A204.1 (cell line): ENCODE measurements around the gene NOP14.
A peak's percentile ranks its signal among the peaks of the same experiment; 100 is the strongest.
"Not testable (repeated sequence)": the region's sequence is repeated elsewhere in the genome, so short reads cannot be mapped to it uniquely, and the experiment has no call there.

ENCODE experiments used
- FAIRE-seq: peaks from 2 replicates; lab custom pipeline; 2012; peaks lifted over from hg19 to GRCh38; lab: Jason Lieb, UNC

The NOP14 gene

GRCh38 chr4:2963175-2963965, at the start of gene NOP14, which contains the start of gene GRK4:
NOP14 (minus strand) TSS chr4:2963406; CDS start chr4:2963319, 87 bp downstream.
GRK4 (plus strand) TSS chr4:2963571; CDS start chr4:2964071, 500 bp downstream.
- FAIRE-seq: peak; percentile 49

DNA sequence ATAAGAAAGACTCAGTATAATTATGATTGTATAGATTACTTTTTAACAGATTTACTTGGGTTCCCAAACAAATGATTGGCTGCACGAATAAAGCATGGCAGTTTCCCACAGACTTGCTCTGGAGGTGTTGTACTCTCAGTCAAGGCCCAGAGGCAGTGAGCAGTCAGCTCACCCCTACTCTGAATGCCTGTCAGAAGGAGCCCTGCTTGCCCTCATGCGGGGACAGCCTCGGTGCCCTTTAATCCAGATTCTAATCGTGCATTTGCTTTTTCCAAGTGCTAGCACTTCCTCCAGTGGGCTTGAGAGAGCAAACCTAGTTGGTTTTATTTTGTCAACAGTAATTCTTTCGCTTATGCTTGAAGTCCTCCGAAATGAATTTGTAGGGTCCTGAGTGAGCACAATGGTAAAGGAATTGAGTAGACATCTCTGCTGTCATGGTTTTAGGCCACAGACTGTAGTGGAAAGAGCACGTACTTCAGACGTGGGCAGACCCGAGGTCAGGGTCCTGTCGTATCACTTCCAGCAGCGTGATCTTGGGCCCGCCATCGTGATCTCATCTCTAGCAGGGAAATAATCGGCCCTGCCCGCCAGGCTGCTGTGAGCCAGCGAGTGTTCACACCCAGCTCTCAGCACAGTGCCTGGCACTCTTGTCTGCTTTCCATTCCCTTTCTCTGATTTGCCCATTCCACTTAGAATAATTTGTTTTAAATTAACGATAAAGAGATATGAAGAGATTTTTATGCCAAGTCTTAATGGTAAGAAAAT, 48.4 kb upstream of the NOP14 start:
- no peak for FAIRE-seq

DNA sequence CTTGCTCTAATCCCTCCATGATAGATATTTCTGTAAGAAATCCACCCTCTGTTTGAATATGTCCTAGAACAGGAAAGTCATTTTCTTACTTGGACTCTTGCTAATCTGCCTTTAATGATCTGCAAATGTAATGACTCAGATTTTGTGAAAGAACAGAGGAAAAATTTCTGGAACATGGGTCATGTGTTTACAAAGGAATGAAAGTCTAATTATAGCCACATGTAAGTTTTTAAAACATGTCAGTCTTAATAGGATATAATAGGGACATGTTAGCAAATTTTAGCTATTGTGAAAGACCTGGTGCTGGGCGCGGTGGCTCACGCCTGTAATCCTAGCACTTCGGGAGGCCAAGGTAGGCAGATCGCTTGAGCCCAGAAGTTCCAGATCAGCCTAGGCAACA, 47.8 kb upstream of the NOP14 start:
- FAIRE-seq: no peak

GRCh38 chr4:3010577-3010976, 47.4 kb upstream of the NOP14 start:
- FAIRE-seq: no peak

DNA sequence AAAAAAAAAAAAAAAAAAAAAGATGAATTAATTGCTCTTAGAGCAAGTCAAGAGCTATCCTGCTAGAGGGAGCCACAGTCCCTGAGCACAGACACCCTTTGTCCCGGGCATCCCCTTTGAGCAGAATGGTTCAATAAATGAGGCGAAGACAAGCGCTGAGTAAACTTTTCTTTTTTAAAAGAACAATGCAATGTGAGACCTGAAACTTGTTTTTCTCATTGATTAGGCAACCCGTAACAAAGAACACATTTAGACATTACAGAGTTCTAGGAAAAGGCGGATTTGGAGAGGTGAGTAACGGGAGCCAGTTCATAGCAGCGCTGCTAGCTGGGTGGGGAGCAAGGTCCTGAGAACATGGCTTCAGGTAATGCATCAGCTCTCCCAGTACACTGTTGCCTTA, 46.2 kb upstream of the NOP14 start:
- FAIRE-seq: no peak

DNA sequence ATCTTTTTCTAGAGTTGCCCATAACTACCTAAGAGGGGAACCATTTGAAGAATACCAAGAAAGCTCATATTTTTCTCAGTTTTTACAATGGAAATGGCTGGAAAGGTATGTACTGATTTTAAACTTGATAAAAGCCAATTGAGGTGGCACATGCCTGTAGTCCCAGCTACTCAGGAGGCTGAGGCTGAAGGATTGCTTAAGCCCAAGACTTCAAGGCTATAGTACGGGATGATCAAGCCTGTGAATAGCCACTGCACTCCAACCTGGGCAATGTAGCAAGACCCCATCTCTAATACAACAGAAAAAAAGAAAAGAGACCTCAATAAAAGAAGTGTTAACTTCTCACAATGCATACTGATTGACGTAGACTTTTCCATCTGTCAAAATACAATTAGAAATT, 44.5 kb upstream of the NOP14 start:
- FAIRE-seq: no peak

DNA sequence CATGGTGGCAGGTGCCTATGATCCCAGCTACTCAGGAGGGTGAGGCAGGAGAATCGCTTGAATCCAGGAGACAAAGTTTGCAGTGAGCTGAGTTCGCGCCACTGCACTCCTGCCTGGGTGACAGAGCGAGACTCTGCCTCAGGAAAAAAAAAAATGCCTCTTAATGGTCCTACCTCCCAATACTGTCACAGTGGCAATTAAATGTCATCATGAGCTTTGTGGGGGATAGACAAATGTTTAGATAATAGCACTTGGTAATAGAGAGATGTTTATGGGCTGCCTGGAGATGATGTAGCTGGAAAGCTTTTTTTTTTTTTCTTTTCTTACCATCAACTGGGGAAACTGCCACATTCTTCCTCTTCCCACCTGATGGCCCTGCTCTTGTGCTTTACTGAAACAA, 33.2 kb upstream of the NOP14 start:
- FAIRE-seq: no peak

DNA sequence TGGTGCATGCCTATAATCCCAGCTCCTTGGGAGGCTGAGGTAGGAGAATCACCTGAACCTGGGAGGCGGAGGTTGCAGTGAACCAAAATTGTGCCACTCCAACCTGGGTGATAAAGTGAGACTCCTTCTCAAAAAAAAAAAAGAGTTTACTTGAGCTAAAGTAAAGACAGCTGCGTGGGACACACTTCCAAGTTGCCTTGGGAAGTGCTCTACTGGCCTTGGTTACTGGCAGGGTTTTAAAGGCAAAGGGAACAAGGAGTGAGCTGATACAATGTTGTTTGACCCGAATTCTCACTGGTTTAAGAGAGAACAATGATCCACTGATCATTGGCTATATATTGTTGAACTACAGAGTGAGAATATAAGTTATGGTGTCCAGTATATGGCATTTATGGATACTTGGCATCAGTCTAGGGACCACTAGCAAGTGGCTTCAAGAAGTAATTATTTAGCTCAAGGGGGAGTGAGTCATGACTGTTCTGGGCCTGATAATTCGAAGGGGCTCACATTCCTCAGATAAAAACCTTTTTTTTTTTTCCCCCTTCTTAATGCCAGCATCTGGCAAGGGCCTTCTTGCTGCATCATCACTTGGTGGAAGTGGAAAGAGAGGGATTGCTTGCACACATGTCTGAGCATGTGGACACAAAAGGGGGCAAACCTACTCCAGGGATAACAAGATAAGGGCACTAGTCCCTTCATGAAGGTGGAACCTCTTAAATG, 32.5 kb upstream of the NOP14 start:
- FAIRE-seq: no peak

DNA sequence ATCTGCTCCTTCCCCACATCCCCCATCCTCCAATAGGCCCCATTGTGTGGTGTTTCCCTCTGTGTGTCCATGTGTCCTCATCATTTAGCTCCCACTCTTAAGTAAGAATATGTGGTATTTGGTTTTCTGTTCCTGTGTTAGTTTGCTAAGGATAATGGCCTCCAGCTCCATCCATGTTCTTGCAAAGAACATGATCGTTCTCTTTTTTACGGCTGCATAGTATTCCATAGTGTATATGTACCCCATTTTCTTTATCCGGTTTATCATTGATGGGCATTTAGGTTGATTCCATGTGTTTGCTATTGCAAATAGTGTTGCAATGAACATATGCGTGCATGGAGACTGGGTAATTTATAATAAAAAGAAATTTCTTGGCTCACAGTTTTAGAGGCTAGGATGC, 31.7 kb upstream of the NOP14 start:
- no peak for FAIRE-seq

- FAIRE-seq: no peak
Observed at GRCh38 chr4:2991243-2991642, 28.0 kb upstream of the NOP14 start.

- not testable (repeated sequence) for FAIRE-seq
Observed at GRCh38 chr4:2983715-2984114, 20.5 kb upstream of the NOP14 start.

DNA sequence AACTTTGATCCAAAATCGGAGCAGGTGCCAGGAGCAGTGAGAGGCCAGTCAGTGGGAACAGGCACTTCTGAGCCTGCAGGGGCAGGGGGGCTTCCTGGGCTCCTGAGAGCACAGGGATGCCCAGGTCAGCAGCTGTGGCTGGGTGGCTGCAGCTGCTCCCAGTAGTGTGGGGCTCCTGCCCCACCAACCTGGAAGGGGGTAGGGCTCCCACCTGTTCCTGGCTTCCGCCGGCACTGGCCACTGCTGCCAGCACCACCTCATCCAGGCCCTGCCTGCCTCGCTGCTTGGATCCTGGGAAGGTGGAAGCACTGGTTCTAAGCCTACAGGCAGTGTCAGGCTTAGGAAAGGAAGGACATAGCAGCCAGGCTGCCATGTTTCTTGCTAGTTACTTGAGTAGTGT, 18.8 kb upstream of the NOP14 start:
- FAIRE-seq: no peak

- FAIRE-seq: no peak
Observed at GRCh38 chr4:2981256-2981819, 18.1 kb upstream of the NOP14 start.

- FAIRE-seq: no peak
Observed at GRCh38 chr4:2977211-2978088, 14.2 kb upstream of the NOP14 start.

DNA sequence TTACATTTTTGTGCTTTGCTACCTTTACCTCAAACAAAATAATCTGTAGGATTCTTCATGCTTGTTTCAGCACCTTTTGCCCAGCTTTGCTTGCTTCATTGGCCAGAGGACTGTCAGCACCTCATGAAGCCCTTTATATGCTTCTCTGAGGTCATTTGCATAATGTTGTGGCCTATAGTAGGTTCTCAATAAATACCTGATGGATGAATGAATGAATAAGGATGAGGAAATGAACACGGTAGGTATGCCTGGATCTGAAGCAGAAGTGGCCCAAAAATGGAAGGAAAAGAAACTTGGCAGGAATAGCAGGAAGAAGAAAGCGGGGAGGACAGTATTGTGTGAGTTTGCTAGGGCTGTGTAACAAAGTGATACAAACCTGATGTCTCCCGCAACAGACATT, 8.1 kb upstream of the NOP14 start:
- no peak for FAIRE-seq

DNA sequence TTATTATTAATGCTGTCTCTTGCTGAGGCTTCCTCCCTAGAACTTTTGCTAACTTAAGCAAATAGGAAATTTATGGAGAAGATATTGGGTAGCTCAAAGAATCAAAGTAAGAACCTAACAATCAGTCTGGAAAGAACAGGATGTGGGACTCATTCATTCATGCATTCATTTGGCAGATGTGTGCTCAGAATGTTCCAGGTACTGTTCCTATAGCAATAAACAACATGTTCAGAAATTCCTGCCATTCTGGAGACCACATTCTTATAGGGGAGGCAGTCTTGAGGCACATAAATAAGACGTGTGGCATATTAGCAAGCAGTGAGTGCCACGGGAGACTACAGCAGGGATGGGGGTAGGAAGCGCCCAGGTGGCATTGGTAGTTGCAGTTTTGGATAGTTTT, 5.2 kb upstream of the NOP14 start:
- FAIRE-seq: no peak

DNA sequence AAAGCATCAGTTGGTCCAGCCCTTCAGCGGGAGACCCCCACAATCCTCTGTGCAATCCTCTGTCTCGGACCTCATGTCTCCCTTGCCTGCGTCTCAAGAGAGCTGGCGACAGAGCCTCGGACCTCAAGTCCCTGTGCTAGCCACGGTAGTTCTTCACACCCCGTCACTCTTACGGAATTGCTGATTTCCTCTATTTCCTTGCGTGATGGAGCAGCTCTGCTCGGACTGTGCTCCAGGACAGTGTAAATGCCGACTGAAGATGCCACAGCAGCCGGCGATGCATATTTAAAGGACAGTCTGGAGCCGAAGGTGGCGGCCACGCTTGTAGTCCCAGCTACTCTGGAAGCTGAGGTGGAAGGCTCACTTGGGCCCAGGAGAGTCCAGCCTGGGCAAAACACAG, 2.1 kb upstream of the NOP14 start:
- no peak for FAIRE-seq

DNA sequence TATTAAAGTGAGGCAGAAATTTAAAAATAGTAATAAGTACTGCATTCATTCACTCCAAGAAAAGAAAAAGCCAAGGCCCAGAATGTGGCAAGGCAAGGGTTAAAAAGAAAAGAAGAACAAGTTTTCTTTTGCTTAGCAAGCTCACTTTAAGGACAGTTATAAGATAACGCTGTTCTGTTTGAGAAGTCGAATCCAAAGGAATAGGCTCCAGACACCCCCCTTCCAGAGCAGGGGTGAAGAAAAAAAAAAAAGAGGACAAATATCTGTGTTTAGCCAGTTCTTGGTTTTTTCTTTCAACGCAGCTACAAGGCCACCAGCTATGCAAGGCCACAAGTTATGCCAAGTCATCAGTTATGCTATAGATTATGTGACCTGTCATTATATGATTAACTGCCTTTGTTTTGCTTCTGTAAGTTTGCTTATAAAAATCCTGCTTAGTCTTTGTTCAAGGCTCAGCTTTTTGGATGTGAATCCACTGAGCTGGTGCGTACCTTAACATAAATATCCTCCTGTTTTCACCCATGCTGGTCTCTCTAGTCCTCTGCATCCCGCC, 1.6 kb upstream of the NOP14 start:
- FAIRE-seq: no peak

- no peak for FAIRE-seq
Observed at GRCh38 chr4:2963966-2964471, 813 bp upstream of the NOP14 start.

DNA sequence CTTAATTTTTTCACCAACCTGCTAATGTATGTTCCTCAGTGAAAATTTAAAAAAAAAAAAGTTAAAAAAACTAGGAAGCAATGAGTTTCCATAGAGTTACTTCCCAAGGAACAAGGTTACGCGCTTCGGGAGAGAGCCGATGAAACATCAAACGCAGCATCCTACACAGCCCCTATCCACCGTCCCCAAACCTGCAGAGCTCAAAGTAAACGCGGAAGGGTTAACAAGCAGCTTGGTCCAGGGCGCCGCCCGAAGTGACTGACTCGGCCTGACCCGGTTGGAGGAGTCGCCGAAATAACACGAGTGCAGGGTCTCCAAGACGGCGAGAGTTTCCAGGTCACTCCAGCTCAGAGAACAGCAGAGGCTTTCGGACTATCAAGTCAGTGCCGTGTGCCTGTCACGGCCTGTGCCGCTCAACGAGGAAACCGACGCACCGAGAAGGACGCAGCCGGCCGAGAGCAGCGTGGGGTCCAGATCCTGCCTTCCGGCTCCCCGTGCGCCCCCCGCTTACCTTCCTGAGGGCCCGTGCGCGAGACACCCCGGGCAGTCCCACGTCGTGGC, 512 bp downstream of the NOP14 start:
- no peak for FAIRE-seq
